Measurements from ENCODE around the gene GPR89B.
"Not testable (repeated sequence)": the region's sequence is repeated elsewhere in the genome, so short reads cannot be mapped to it uniquely, and the experiment has no call there.

DNA sequence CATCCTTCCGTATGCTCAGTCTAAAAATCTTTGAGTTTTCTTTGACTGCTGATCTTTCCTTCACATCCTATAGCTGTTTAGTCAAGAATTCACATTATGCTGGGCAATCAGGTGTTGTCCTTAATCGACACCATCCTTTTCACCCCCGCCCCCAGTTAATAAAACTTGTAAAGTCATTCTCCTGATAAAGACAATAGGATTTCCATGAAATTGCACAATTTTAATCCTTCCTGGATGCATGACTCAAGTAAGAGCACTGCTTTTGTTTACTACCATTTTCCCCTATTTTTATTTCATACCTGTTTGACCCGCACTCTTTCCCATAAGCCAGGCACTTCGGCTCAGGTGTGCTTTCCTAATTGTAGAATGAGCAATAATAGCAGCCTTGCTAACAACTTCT lies 96.7 kb downstream of the GPR89B start:
- not testable (repeated sequence) for TF ChIP-seq POLR2AphosphoS5 (IDR thresholded peaks at IDR 0.05; ENCODE audit: insufficient read depth, low read depth, low read length); EZH2 (IDR thresholded peaks at IDR 0.05; ENCODE audit: borderline replicate concordance, low read depth, low read length, severe bottlenecking); POLR2A (IDR thresholded peaks at IDR 0.05; ENCODE audit: low read depth, low read length); FOS (IDR thresholded peaks at IDR 0.05; ENCODE audit: borderline replicate concordance, insufficient read depth, low read length)
- TF ChIP-seq, protein P1, sequence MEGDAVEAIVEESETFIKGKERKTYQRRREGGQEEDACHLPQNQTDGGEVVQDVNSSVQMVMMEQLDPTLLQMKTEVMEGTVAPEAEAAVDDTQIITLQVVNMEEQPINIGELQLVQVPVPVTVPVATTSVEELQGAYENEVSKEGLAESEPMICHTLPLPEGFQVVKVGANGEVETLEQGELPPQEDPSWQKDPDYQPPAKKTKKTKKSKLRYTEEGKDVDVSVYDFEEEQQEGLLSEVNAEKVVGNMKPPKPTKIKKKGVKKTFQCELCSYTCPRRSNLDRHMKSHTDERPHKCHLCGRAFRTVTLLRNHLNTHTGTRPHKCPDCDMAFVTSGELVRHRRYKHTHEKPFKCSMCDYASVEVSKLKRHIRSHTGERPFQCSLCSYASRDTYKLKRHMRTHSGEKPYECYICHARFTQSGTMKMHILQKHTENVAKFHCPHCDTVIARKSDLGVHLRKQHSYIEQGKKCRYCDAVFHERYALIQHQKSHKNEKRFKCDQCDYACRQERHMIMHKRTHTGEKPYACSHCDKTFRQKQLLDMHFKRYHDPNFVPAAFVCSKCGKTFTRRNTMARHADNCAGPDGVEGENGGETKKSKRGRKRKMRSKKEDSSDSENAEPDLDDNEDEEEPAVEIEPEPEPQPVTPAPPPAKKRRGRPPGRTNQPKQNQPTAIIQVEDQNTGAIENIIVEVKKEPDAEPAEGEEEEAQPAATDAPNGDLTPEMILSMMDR (IDR thresholded peaks at IDR 0.05; ENCODE audit: extremely low read depth in 1 of 2, insufficient read depth in 1 of 2, low read depth in 1 of 2, low read length in 2 of 2) = not testable (repeated sequence)
- TF ChIP-seq, protein P2, sequence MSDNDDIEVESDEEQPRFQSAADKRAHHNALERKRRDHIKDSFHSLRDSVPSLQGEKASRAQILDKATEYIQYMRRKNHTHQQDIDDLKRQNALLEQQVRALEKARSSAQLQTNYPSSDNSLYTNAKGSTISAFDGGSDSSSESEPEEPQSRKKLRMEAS (IDR thresholded peaks at IDR 0.05; ENCODE audit: insufficient read depth, insufficient read length) = not testable (repeated sequence)

Measured in endothelial cell of umbilical vein (primary cell).